ENCODE measurements around the gene DSC1. TPM values are rescaled to one million over a fixed set of nuclear protein-coding genes. Genes with fewer than 3 reads are reported as not detected.

The DSC1 gene
- total and polyA plus RNA-seq, 2 of the 13 experiments (the other 11 are each of a cell fraction or from before 2014, with no cell fraction given): not detected

GRCh38 chr18:31149351-31149750 is 13.3 kb downstream of the DSC1 start:
- Histone ChIP-seq H2AFZ (ENCODE audit: low read length) (no peak overlapping the region), H3K4me1 (ENCODE audit: insufficient read depth, low read length) (no peaks in the 10 kb centered on the region), H4K20me1 (ENCODE audit: insufficient read depth, low read length) (no peaks in the 10 kb centered on the region), H3K9ac (ENCODE audit: insufficient read depth, low read depth, low read length) (no peak overlapping the region), H3K27ac (ENCODE audit: extremely low read length, insufficient read depth, low read length) (no peak overlapping the region), H3K9me3 (ENCODE audit: low read length) (no peaks in the 10 kb centered on the region), H3K79me2 (ENCODE audit: insufficient read depth, low read length) (no peaks in the 10 kb centered on the region), H3K27me3 (ENCODE audit: control insufficient read depth in 1 of 2, insufficient read depth in 2 of 2, low read length in 2 of 2) (no peaks in the 10 kb centered on the region), H3K36me3 (replicated peaks in 1 of 2; ENCODE audit: control insufficient read depth in 1 of 2, insufficient read depth in 2 of 2, low read length in 2 of 2) (no peaks in the 10 kb centered on the region), H3K4me2 (ENCODE audit: low read depth, low read length) (no peak overlapping the region), H3K4me3 (replicated peaks in 1 of 3; ENCODE audit: insufficient read depth in 1 of 3, low read depth in 2 of 3, low read length in 3 of 3) (no peak overlapping the region)
- BruUV-seq (replicated peaks): no TSS peak
- intact Hi-C loops (cut with micrococcal nuclease; ENCODE audit: unreplicated experiment) (no loop called here), in situ Hi-C loops (cut with HindIII; ENCODE audit: extremely low pct_ligation_motif_present, low pct_unique_long_range_greater_than_20kb) (no loop called here)
- WGBS (ENCODE audit: low lambda C conversion rate): 2% methylated on average over 3 of the region's 3 CpGs
- CTCF ChIA-PET (ENCODE audit: low intra/inter-chr PET ratio, low total read pairs): no interaction called here
- DNase-seq (ENCODE audit: low spot score) (no peak), ATAC-seq (no peak), FAIRE-seq (no peak)
- POLR2A ChIA-PET: no interaction called here
- TF ChIP-seq ZNF678 (CRISPR knock-in tag; IDR thresholded peaks at IDR 0.05): no peak
- no peak for TF ChIP-seq LCORL (IDR thresholded peaks at IDR 0.05)
- no peak for TF ChIP-seq LCORL (CRISPR knock-in tag; IDR thresholded peaks at IDR 0.05)
- TF ChIP-seq ZSCAN30 (CRISPR knock-in tag; IDR thresholded peaks at IDR 0.05): no peak
- no peak for TF ChIP-seq KLF9 (CRISPR knock-in tag; IDR thresholded peaks at IDR 0.05; ENCODE audit: low read depth)
- TF ChIP-seq ZNF562 (CRISPR knock-in tag; IDR thresholded peaks at IDR 0.05; ENCODE audit: borderline replicate concordance): no peak
- no peak for TF ChIP-seq RAD51 (IDR thresholded peaks at IDR 0.05; ENCODE audit: borderline replicate concordance)
- no peak for TF ChIP-seq HOXA5 (CRISPR knock-in tag; IDR thresholded peaks at IDR 0.05)
- TF ChIP-seq TCF12 (IDR thresholded peaks at IDR 0.05): no peak
- TF ChIP-seq TCF12 (CRISPR knock-in tag; IDR thresholded peaks at IDR 0.05): no peak
- TF ChIP-seq NKX3-1 (CRISPR knock-in tag; IDR thresholded peaks at IDR 0.05): no peak
- TF ChIP-seq ZNF318 (CRISPR knock-in tag; IDR thresholded peaks at IDR 0.05): no peak
- TF ChIP-seq GPN1 (CRISPR knock-in tag; IDR thresholded peaks at IDR 0.05; ENCODE audit: borderline replicate concordance): no peak
- no peak for TF ChIP-seq ZFP91 (CRISPR knock-in tag; IDR thresholded peaks at IDR 0.05; ENCODE audit: borderline replicate concordance)
- TF ChIP-seq ZNF83 (CRISPR knock-in tag; IDR thresholded peaks at IDR 0.05; ENCODE audit: borderline replicate concordance): no peak
- TF ChIP-seq MLX (CRISPR knock-in tag; IDR thresholded peaks at IDR 0.05): no peak
- TF ChIP-seq ZNF605 (CRISPR knock-in tag; IDR thresholded peaks at IDR 0.05): no peak

All from HepG2 (cell line).